CD4-positive, alpha-beta T cell treated with Interferon alpha-2 for 1 hour (primary cell): ENCODE results near the gene PFN3.
A peak's percentile ranks its signal among the peaks of the same experiment; 100 is the strongest.

Experiments used
- DNase-seq, 2 donors: peaks; one replicate each; pipeline ENCODE4 v3.0.0-alpha.2; 2020 to 2022

PFN3 gene

GRCh38 chr5:177359451-177359851, 41.0 kb downstream of the PFN3 start:
- no peak for DNase-seq

GRCh38 chr5:177358370-177358819, 42.1 kb downstream of the PFN3 start:
- no peak for DNase-seq

- DNase-seq, result peak; percentile 81 to 87
Measured at GRCh38 chr5:177357459-177358351, 42.8 kb downstream of the PFN3 start, which contains the start of gene RGS14. Gene RGS14, plus strand, starts transcription at chr5:177357924. Its CDS starts 101 bp downstream, at chr5:177358025.

GRCh38 chr5:177357146-177357458, 43.4 kb downstream of the PFN3 start:
- no peak for DNase-seq

DNA sequence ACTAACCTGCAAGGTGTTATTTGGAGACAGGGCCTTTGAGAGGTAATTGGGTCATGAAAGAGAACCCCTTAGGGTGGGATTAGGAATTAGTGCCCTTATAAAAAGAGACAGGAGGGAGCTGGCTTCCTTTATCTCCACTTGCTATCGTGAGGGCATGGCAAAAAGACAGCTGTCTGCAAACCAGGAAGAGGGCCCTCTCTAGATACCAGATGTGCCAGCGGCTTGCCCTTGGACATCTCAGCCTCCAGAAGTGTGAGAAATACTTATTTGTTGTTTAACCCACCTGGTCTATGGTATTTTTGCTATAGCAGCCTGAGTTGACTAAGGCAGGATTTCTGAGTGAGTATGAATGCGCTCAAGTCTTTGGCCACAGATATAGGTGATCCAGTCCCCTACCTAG, 43.7 kb downstream of the PFN3 start:
- no peak for DNase-seq

GRCh38 chr5:177355868-177356168, 44.6 kb downstream of the PFN3 start:
- DNase-seq, result no peak

DNA sequence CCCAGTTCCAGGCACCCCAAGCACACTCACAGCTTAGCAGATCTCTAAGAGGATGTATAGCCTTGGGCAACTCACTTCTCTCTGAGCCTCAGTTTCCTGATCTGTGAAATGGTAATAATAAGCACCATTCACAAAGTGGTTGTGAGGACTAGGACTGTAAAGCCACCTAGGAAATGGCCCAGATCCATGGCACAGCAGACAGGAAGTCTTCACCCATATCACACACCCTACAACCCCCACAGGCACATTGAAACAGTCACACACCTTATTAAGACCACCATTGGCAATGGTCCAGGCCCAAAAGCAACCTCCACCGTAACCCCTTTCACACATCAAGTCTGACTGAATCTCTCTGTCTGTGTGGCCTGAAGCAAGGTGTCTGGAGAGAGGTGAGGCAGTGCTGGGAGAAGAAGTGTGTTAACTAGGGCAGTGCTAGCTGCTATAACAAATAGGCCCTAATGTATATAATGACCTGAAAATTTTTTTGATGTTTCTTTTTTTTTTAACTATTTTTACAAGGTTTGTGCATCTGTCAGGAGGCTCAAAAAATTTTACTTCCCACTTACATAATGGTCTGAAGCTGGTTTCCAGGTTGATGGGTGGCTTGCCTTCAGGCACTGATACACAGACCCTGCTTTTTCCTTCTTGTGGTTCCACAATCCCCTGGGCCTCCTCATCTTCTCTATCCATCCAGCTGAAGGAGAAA, 45.1 kb downstream of the PFN3 start:
- DNase-seq, result no peak

DNA sequence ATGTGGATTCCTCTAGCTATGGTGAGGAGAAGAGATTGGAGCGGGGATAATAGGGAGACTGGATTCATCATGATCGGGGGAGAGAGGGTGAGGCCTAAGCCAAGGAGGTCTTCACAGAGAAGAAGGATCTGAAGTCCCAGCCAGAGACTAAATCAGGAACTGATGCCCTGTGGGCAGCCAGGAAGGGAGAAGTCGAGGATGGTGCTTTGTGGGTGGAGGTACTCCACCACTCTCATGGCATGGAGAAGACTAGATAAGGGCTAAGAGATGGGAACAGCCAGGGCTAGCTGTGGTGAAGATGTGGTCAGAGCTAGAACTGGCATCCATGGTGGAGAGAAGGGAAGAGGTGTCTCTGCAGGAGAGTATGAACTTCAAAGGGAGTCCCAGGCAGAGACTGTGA, 45.8 kb downstream of the PFN3 start:
- DNase-seq, result no peak

- no peak for DNase-seq
Measured at GRCh38 chr5:177354256-177354655, 46.2 kb downstream of the PFN3 start.

DNA sequence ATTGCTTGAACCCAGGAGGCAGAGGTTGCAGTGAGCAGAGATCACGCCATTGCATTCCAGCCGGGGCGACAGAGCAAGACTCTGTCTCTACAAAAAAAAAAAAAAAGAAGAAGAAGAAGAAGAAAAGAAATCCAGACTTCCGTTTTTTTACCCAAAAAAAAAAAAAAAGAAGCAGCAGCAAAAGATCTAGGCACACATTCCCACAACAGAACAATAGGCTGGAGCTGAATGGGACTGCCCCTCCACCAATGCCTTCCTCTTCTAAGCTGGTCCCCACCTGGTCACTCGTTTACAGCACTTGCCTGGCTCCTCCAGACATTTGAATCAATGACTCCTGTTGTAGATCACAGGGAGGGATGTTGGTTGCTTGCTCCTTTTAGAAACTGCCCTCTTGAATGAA, 47.4 kb downstream of the PFN3 start:
- DNase-seq, result no peak

DNA sequence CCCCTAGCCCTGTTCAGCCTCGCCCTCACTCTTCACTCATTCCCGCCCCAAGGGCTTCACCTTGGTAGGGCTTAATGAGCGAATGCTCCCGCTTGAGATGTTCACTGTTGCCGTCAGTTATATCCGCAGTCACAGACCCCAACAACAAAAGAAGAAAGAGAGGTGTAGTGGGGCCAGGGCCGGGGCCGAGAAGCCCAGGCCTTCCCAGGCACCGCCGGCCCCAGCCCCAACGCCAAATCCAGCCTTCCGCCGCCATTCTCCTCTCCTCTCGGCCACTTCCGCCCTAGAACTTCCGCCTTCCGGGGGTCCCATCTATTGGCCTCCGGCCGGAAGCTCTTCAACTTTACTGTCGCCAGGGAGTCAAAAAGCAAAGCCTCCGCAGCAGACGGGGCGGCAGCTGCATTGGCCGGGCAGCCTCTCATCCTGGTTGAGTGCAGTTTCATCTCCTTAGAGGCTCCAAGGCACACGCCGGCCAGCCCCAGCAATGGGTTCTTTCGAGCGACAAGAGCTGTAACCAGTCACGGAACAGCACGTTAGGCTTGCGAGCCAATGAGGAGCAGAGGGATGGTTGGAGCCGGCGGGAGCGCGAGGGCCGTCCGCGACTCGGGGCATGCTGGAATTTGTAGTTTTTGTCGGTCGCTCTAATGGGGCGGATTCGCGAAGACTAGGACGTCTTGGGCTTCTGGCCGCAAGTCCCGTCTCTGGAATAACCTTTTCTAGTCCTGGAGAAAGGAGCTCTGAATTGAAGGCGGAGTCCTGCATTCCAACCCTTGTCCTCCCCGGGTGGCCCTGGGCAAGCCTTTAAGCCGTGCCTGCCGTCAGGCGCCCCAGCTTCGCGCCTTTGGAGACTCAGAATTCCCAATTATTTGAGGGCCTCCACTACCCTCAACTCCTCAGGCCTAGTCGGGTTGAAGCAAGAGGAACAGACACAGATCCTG, 48.8 kb downstream of the PFN3 start, which contains the start of gene LMAN2:
TSS of gene LMAN2 (minus strand) at position 277 of the 938 bp plus-strand sequence. CDS start at position 256, 21 bp downstream.
- peak; percentile 92 to 94 for DNase-seq

DNA sequence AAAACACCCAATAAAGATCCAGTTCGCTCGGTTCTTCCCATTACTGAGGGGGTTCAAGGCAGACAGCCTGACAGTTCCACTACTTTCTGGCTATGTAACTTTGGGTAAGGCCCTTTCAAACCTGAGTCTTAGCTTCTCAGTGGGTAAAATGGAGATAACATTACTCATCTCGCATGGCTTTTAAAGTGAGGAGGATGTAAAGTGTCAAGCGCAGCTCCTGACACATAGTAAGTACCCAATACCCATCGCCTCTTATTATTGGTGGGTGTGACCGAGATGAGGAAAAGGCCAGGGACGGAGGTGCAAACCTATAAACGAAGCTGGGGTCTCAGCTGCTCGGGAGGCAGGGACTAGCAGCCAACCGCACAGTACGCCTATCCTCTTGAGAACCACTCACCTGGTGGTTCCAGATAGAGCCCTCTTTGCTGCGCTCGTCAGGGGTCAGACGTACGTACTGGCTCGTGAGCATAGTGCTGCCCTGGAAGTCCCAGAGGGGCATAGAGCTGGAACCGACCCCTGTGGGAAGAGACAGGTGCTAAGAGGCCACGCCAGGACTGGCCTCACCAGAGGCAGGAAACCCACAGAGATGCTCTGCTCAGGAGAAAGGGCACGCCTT, 49.6 kb downstream of the PFN3 start:
- no peak for DNase-seq
